Stimulated activated CD4-positive, alpha-beta T cell treated with anti-CD3 and anti-CD28 coated beads, Interleukin-4, amount 100 ng/mL, for 24 hours (primary cell): ENCODE data around the gene ST7.

ENCODE experiments used
- DNase-seq: peaks from one replicate; pipeline ENCODE4 v3.0.0-alpha.2; 2020

ST7 gene

GRCh38 chr7:117134889-117135552 is 181.7 kb downstream of the ST7 start:
- no peak for DNase-seq

GRCh38 chr7:117135553-117135891 is 182.2 kb downstream of the ST7 start:
- no peak for DNase-seq

- no peak for DNase-seq
Observed at GRCh38 chr7:117137868-117138267, 184.6 kb downstream of the ST7 start.

GRCh38 chr7:117138495-117138894 is 185.2 kb downstream of the ST7 start:
- DNase-seq, result no peak

DNA sequence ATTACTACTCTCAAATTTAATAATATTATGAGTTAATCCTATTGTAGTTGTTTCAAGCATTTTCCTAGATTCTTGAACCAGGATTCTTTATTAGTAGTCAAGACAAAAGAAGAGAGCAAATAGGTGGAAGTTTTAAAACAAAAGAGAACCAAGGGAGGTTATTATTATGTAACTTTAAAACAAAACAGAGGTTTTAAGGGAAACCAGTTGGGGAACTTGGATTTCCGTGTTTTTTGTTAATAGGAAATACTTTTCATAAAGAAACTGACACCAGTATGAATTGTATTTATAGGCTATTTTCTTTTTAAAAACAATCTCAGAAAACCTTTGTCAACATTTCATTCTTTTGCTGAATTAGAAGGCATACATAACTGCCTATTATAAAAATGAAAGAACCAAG is 185.7 kb downstream of the ST7 start:
- no peak for DNase-seq

DNA sequence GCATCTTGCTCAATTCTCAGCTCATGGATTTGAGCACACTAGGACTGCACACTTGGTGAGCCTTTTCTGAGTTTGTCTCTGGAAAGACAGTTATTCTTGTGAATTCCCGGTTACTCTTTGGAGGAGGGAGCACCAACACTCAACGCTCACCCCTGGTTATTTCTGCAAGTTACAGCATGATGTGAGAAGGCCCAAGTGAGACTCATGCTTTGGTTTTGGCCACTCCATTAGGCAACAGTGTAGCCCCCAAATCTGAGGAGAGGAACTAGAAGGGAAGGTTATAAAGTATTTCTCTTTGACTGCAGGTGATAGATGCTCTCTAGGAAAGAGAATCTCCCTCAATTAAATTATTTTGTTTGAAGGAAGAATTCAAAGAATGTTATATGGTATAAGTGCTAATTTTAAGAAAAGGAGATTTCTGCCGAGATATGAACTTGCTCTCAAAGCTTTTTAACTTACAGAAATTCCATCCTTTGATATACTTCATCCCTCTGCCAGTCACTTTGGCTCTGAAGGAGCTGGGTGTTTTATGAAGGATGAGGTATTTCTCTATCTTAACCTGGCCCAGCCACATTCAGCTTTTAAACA is 186.2 kb downstream of the ST7 start:
- no peak for DNase-seq

- DNase-seq, result no peak
Observed at GRCh38 chr7:117140921-117141320, 187.6 kb downstream of the ST7 start.

GRCh38 chr7:117143066-117143465 is 189.8 kb downstream of the ST7 start:
- DNase-seq, result no peak

DNA sequence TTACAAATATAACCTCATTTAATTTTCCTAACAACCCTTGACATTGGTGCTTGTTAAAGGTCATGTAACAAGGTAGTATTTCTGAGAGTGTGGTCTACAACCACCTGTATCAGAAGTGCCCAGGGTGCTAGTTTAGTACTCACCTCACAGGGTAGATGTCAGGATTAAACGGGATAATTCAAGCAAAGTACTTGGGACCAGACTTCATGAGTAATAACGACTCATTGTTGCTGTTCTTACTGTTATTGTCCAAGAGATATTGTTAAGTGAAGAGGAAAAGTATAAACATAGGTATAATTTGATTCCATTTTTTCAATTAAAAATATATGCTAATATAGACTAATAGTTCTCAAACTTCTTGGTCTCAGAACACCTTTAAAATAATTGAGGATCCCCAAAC is 190.3 kb downstream of the ST7 start:
- DNase-seq, result no peak

GRCh38 chr7:117145333-117145732 is 192.0 kb downstream of the ST7 start:
- no peak for DNase-seq

- no peak for DNase-seq
Observed at GRCh38 chr7:117146059-117146458, 192.8 kb downstream of the ST7 start.

GRCh38 chr7:117146511-117146910 is 193.2 kb downstream of the ST7 start:
- no peak for DNase-seq

DNA sequence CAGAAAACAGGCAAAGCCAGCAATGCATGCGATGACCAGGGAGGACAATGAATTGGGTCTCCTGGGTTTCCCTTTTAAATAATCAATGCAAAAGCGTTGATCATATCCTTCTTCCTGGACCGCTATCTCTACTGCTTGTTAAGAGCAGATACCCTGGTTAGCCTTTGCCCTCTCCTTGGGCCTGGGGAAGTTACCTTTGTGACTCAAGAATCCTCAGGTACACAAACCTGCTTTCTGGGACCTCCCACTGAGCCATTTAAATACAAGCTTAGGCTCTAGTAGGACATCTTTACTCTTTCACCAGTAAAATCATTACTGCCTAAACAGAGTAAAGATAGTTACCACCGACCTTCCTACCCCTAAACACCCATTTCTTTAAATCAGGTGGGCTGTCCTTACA is 195.7 kb downstream of the ST7 start:
- DNase-seq, result no peak

DNA sequence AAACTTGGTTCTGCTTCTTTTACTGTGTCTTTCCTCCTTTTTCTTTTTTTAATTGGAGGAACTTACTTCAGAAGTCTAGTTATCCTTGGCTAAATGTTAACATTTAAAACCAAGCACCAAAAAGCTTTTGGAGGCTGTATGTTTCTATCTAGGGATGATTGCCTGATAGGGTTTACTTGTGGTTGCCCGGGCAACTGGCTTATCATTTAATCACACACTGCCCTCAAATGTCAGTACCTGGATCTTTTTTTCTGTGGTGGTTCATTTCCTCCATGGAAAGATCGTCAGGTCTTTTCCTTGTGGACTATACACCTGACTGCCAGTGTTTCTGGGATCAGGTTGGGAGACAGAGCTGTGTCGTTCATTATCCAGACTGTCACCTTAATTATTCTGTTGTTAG is 196.4 kb downstream of the ST7 start:
- no peak for DNase-seq

DNA sequence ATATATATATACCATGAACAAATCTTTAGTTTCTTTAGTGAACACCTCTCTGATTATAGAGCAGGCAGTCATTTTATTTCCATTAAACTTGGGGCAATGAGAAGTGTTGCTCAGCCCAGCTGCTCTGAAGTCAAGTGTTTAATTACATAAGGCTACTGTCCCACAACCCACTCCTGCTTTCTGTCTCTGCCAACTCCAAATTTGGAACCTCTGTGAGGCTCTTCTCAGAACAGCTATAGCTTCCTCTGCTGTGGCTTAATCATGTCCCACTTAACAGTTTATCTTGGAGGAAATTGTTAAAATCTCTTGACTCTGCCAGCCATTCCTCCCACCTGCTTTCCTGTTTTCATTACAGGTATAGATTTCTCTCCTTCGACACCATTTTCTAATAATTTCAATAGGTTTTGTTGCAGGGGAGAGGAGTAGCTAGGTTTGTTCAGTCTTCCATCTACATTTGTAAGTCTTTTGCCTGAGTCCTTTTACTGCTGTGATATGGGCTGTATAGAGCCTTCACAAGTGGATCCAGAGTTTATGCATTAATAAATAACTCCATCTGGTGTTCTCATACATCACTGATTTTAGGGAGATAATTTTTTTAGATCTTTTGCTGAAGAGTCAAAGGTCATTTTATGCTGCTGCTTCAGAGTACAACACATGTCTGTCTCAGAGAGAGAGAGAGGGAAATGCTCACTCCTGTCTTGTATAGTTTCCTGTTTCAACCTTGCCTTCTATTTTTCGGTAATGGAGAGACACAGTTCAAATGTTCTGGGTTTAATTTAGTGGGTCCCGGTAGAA is 199.1 kb downstream of the ST7 start:
- no peak for DNase-seq

DNA sequence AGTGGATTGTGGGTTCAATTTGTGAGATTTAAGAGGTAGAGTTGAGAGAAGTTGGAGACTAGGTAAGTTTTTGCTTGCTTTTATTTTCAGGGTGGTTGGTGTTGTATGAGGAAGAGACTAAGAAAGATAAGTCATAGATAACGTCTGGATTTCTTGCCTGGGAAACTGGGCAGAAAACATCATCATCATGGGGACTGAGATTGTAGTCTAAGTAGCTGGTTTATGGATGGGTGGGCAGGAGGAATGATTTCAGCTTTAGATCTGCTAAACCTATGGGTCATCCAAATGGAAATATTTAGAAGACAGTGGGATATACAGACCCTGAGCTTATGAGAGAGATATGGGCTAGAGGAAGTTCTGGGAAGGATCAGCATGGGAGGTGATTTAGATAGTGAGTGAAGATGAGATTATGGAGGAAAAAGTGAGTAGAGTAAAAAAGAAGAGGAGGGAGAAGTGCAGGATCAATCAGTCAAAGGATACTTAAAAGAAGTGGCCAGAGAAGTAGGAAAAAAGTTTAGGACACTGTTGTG is 199.8 kb downstream of the ST7 start:
- DNase-seq, result no peak

- no peak for DNase-seq
Observed at GRCh38 chr7:117154721-117155120, 201.4 kb downstream of the ST7 start.

DNA sequence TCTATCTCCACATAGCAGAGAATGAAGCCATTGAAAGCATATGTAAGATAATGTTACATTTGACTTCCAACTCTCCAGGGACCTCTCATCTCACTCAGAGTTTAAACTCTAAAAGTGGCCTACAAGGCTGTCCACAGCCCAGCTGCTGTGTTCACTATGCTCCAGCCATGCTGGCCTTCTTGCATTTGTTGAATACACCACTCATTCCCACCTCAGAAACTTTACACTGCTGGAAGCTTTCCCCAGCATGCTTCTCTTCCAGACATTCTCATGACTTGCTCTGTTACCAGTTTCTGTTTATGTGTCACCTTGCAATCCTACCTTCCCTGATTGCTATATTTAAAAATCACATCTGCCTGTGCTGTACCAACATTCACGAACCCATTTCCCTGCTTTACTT is 202.4 kb downstream of the ST7 start:
- DNase-seq, result no peak

- no peak for DNase-seq
Observed at GRCh38 chr7:117157241-117158209, 204.2 kb downstream of the ST7 start.

DNA sequence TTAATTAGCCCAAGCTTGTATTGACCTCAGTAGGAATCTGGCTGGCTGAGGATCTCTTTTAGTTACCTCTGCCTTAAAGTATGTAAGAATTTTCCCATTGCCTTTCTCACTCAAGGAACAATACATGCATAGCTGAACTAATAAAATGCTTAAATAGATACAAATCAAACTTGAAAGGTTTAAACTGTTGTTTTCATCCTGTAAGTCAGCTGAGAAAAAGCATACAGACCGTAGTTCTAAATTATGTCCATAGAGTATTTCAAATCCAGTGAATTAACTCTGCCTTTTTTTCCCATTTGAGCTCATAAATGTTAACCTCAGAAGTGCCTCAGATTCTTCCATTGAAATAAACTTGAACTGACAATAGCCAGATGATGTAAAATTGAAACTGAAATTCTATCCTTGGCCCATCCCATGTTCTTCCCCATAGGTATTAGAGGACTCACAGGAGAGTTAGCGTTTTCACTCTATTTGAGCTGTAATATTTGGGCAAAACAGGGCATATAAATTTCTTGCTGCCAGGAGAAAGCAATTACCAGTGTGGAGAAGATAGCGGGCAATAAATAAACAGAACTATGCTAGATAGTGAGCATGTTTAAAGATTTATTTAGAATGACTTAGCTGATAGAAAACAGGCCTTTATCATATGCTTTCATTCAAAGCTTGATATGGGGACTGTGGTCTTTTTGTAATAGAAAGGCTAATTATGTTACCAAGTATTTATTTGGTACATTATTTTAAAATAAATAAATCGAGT is 205.8 kb downstream of the ST7 start:
- no peak for DNase-seq

DNA sequence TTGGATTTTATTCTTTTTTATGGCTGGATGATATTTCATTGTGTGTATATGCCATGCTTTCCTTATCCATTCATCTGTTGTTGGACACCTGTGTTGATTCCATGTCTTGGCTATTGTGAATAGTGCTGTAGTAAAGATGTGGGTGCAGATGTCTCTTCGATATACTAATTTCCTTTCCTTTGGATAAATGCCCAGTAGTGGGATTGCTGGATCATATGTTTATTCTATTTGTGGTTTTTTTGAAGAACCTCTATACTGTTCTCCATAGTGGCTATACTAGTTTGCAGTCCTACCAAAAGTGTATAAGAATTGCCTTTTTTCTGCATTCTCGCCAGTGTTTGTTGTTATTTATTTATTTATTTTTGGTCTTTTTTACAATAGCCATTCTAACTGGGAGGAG is 209.8 kb downstream of the ST7 start:
- no peak for DNase-seq

GRCh38 chr7:117164620-117165019 is 211.3 kb downstream of the ST7 start:
- DNase-seq, result no peak
